Osteocyte (in vitro differentiated cells): ENCODE results near the gene AGRN. TPM values are rescaled to one million over a fixed set of nuclear protein-coding genes. Genes with fewer than 3 reads are reported as not detected.
"Not testable (repeated sequence)": the region's sequence is repeated elsewhere in the genome, so short reads cannot be mapped to it uniquely, and the experiment has no call there.

ENCODE experiments used
- DNase-seq: peaks from one replicate; pipeline ENCODE4 v3.0.0; 2021; ENCODE audit warnings: mixed read lengths; ENCODE audit not compliant: unreplicated experiment; ENCODE audit errors: extremely low spot score
- H3K27ac Mint-ChIP-seq: one replicate; pipeline ENCODE4 v1.8.0; 2021; ENCODE audit warnings: mild to moderate bottlenecking, mixed read lengths; ENCODE audit not compliant: unreplicated experiment
- H3K27me3 Mint-ChIP-seq: one replicate; pipeline ENCODE4 v1.8.0; 2021; ENCODE audit warnings: mixed read lengths; ENCODE audit not compliant: unreplicated experiment
- H3K36me3 Mint-ChIP-seq: one replicate; pipeline ENCODE4 v1.8.0; 2021; ENCODE audit warnings: mixed read lengths; ENCODE audit not compliant: unreplicated experiment
- H3K4me1 Mint-ChIP-seq: one replicate; pipeline ENCODE4 v1.8.0; 2021; ENCODE audit warnings: mixed read lengths; ENCODE audit not compliant: unreplicated experiment
- H3K4me3 Mint-ChIP-seq: one replicate; pipeline ENCODE4 v1.8.0; 2021; ENCODE audit warnings: mild to moderate bottlenecking, moderate library complexity, mixed read lengths; ENCODE audit not compliant: unreplicated experiment
- H3K9me3 Mint-ChIP-seq: one replicate; pipeline ENCODE4 v1.8.0; 2021; ENCODE audit warnings: mixed read lengths; ENCODE audit not compliant: unreplicated experiment
- total RNA-seq: library from RNA; stranded (reverse); gene quantifications from 2 replicates; pipeline ENCODE4 v1.2.1, GENCODE V29; 2021
- TF ChIP-seq, protein P1 (sequence below): fragments of 200-600 bp; sonication (generic); IDR thresholded peaks from 2 replicates; pipeline ENCODE4 v1.5.0; 2021; ENCODE audit warnings: antibody characterized with exemption, mild to moderate bottlenecking, moderate library complexity

The AGRN gene
- total RNA-seq, 1 donor from 2014 or later, result 191 TPM

DNA sequence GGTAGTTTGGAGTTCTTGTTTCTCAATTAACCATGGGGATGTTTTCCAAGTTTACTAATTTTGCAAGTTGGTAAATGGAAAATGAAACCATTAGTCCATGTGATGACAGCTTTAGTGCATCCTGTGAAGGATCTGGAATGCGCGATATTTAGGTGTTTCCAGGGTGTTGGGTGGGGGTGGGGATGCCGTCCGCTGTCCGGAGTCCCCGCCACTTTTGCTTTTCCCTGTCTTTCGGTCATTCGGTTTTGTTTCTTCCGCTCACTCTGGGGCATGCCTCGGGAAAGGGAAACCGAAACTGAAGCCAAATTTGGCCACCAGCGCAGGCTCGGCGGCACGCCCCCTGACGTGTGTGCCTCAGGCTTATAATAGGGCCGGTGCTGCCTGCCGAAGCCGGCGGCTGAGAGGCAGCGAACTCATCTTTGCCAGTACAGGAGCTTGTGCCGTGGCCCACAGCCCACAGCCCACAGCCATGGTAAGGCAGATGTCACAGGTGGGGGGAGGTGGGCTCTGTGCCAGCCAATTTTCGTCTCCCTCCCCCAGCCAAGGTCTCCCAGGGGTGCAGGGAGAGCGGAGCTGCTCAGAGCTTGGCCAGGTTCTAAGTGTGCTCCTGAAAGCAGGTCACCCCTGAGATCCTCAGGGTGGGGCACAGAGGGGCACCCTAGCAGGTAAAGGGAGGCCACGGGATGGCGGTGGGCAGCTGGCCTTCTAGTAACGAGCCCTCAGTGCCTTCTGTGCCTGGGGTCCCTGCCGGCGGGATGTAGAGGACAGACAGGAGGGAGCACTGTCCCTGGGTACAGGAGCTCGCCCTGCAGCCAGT is 6.6 kb upstream of the AGRN start, which contains the start of gene ISG15:
TSS of gene ISG15 (plus strand) at position 393 of the 817 bp plus-strand sequence. CDS start at position 470, 77 bp downstream.
- peaks cover 24% of the 10 kb centered on the region for H3K4me1 Mint-ChIP-seq
- no peaks in the 10 kb centered on the region for H3K9me3 Mint-ChIP-seq
- peaks cover 5% of the 10 kb centered on the region for H3K36me3 Mint-ChIP-seq
- peak within 1 kb of the TSS; percentile 94 for H3K27ac Mint-ChIP-seq
- H3K27me3 Mint-ChIP-seq, result no peaks in the 10 kb centered on the region
- TF ChIP-seq, protein P1, sequence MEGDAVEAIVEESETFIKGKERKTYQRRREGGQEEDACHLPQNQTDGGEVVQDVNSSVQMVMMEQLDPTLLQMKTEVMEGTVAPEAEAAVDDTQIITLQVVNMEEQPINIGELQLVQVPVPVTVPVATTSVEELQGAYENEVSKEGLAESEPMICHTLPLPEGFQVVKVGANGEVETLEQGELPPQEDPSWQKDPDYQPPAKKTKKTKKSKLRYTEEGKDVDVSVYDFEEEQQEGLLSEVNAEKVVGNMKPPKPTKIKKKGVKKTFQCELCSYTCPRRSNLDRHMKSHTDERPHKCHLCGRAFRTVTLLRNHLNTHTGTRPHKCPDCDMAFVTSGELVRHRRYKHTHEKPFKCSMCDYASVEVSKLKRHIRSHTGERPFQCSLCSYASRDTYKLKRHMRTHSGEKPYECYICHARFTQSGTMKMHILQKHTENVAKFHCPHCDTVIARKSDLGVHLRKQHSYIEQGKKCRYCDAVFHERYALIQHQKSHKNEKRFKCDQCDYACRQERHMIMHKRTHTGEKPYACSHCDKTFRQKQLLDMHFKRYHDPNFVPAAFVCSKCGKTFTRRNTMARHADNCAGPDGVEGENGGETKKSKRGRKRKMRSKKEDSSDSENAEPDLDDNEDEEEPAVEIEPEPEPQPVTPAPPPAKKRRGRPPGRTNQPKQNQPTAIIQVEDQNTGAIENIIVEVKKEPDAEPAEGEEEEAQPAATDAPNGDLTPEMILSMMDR, result no peak
- peak within 1 kb of the TSS; percentile 82 for H3K4me3 Mint-ChIP-seq
- peak; percentile 93 for DNase-seq

DNA sequence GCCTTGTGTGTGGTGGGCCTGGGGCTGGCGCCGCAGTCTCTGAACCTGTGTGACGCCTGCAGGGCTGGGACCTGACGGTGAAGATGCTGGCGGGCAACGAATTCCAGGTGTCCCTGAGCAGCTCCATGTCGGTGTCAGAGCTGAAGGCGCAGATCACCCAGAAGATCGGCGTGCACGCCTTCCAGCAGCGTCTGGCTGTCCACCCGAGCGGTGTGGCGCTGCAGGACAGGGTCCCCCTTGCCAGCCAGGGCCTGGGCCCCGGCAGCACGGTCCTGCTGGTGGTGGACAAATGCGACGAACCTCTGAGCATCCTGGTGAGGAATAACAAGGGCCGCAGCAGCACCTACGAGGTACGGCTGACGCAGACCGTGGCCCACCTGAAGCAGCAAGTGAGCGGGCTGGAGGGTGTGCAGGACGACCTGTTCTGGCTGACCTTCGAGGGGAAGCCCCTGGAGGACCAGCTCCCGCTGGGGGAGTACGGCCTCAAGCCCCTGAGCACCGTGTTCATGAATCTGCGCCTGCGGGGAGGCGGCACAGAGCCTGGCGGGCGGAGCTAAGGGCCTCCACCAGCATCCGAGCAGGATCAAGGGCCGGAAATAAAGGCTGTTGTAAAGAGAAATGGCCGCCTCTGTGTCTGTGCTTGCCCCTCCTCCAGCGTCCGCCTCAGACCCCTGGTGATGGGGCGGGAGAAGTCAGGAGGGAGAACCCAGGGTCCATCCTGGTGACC is 5.8 kb upstream of the AGRN start:
- peak overlapping the region; percentile 94 for H3K27ac Mint-ChIP-seq
- H3K4me1 Mint-ChIP-seq, result peaks cover 25% of the 10 kb centered on the region
- H3K27me3 Mint-ChIP-seq, result no peaks in the 10 kb centered on the region
- TF ChIP-seq, protein P1, result no peak
- peaks cover 3% of the 10 kb centered on the region for H3K36me3 Mint-ChIP-seq
- H3K9me3 Mint-ChIP-seq, result no peaks in the 10 kb centered on the region
- H3K4me3 Mint-ChIP-seq, result peak overlapping the region; percentile 82
- no peak for DNase-seq

DNA sequence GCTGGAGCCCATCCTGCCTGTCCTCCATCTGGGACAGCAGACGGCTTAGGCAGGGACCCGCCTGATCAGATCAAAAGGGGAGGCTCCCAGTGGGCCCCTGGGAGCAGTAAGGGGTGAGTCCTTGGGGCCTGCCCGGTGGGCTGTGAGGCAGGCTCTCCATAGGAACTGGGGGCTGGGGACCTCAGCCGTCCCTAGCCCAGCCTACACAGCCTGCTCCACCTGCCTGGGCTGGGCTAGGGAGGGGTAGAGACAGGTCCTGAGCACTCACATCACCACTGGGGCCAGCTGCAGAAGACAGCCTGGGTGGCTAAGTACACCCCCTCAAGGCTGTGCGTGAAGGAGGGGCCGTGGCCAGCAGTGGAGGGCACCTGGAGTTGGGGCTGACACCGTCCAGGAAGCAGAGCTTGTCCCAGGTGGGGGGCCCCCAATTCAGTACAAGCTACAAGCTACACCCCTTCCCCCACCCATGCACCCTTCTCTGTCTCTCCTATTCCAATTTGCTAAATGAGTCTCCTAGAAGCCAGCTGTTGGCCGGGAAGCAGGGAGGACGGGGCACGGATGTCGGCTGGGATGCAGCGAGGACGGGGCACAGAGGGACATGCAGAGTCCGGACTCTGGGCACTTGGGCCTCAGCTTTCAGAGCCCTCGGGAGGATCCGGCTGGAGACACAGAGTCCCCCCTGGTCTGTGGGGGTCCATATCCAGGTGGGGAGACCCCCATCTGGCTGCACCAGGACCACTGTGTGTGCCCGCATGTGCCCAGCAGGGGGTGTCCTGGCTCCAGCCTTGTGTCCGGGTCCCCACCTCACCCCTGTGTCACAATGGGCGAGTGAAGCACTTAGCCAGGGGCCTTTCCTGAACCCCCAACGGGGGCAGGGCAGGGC is 4.9 kb upstream of the AGRN start:
- Mint-ChIP-seq H3K27me3 (no peaks in the 10 kb centered on the region), H3K9me3 (no peaks in the 10 kb centered on the region), H3K4me3 (no peak overlapping the region), H3K27ac (peak overlapping the region; percentile 34), H3K4me1 (peaks cover 26% of the 10 kb centered on the region), H3K36me3 (peaks cover 2% of the 10 kb centered on the region)
- TF ChIP-seq, protein P1, result peak; percentile 44
- DNase-seq, result no peak

DNA sequence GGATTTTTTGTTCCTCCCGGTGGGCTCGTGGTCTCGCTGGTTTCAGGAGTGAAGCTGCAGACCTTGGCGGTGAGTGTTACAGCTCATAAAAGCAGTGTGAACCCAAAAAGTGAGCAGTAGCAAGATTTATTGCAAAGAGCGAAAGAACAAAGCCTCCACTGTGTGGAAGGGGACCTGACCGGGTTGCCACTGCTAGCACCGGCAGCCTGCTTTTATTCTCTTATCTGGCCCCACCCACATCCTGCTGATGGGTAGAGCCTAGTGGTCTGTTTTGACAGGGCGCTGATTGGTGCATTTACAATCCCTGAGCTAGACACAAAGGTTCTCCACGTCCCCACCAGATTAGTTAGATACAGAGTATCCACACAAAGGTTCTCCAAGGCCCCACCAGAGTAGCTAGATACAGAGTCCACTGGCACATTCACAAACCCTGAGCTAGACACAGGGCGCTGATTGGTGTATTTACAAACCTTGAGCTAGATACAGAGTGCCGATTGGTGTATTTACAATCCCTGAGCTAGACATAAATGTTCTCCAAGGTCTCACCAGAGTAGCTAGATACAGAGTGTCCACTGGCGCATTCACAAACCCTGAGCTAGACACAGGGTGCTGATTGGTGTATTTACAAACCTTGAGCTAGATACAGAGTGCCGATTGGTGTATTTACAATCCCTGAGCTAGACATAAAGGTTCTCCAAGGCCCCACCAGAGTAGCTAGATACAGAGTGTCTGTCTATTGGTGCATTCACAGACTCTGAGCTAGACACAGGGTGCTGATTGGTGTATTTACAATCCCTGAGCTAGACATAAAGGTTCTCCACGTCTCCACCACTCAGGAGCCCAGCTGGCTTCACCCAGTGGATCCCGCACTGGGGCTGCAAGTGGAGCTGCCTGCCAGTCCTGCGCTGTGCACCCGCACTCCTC is 2.3 kb upstream of the AGRN start:
- H3K27ac Mint-ChIP-seq, H3K27me3 Mint-ChIP-seq, H3K36me3 Mint-ChIP-seq, H3K9me3 Mint-ChIP-seq, H3K4me3 Mint-ChIP-seq, DNase-seq: not testable (repeated sequence)
- peaks cover 38% of the 10 kb centered on the region for H3K4me1 Mint-ChIP-seq

DNA sequence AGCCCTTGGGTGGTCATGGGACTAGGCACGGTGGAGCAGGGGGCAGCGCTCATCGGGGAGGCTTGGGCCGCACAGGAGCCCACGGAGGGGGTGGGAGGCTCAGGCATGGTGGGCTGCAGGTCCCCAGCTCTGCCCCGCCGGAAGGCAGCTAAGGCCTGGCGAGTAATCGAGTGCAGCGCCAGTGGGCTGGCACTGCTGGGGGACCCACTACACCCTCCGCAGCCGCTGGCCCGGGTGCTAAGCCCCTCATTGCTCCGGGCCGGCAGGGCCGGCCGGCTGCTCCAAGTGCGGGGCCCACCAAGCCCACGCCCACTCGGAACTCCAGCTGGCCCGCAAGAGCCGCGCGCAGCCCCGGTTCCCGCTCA is 1.6 kb upstream of the AGRN start:
- H3K27me3 Mint-ChIP-seq, H3K9me3 Mint-ChIP-seq, H3K27ac Mint-ChIP-seq, H3K36me3 Mint-ChIP-seq, H3K4me3 Mint-ChIP-seq, DNase-seq: not testable (repeated sequence)
- peaks cover 38% of the 10 kb centered on the region for H3K4me1 Mint-ChIP-seq
